ENCODE measurements around the gene GLMN. TPM values are rescaled to one million over a fixed set of nuclear protein-coding genes. Genes with fewer than 3 reads are reported as not detected.
A peak's percentile ranks its signal among the peaks of the same experiment; 100 is the strongest.
"Not testable (repeated sequence)": the region's sequence is repeated elsewhere in the genome, so short reads cannot be mapped to it uniquely, and the experiment has no call there.

The GLMN gene
- total RNA-seq, 3 donors from 2014 or later = 20.1 to 23.9 (median 23.3) TPM

GRCh38 chr1:92273039-92273438 lies 25.7 kb downstream of the GLMN start:
- DNase-seq = no peak
- Mint-ChIP-seq H3K9me3 (no peaks in the 10 kb centered on the region), H3K27me3 (ENCODE audit: low read depth) (no peaks in the 10 kb centered on the region), H3K4me1 (ENCODE audit: low read depth) (peaks cover 1% of the 10 kb centered on the region), H3K36me3 (ENCODE audit: insufficient read depth) (peaks cover 50% of the 10 kb centered on the region), H3K4me3 (no peak overlapping the region)
- ATAC-seq = no peak

- Mint-ChIP-seq H3K36me3 (ENCODE audit: insufficient read depth) (peaks cover 49% of the 10 kb centered on the region), H3K4me3 (no peak overlapping the region), H3K9me3 (peaks cover 3% of the 10 kb centered on the region)
These were observed 36.3 kb downstream of the GLMN start for GRCh38 chr1:92262516-92262915.

GRCh38 chr1:92259350-92259749 lies 39.4 kb downstream of the GLMN start:
- peaks cover 15% of the 10 kb centered on the region for H3K9me3 Mint-ChIP-seq
- no peak overlapping the region for H3K4me3 Mint-ChIP-seq
- no peaks in the 10 kb centered on the region for H3K4me1 Mint-ChIP-seq (ENCODE audit: low read depth)
- H3K27me3 Mint-ChIP-seq (ENCODE audit: low read depth) = no peaks in the 10 kb centered on the region
- ATAC-seq = no peak
- H3K36me3 Mint-ChIP-seq (ENCODE audit: insufficient read depth) = peaks cover 67% of the 10 kb centered on the region
- no peak for DNase-seq

More at GRCh38 chr1:92262516-92262915, 36.3 kb downstream of the GLMN start:
- Mint-ChIP-seq H3K4me1 (ENCODE audit: low read depth) (no peaks in the 10 kb centered on the region), H3K27me3 (ENCODE audit: low read depth) (no peaks in the 10 kb centered on the region)
- DNase-seq (no peak), ATAC-seq (no peak)

GRCh38 chr1:92254714-92255113 lies 44.1 kb downstream of the GLMN start:
- peaks cover 65% of the 10 kb centered on the region for H3K36me3 Mint-ChIP-seq (ENCODE audit: insufficient read depth)
- H3K9me3 Mint-ChIP-seq = peaks cover 21% of the 10 kb centered on the region
- not testable (repeated sequence) for ATAC-seq; DNase-seq; H3K27me3 Mint-ChIP-seq (ENCODE audit: low read depth); H3K4me3 Mint-ChIP-seq; H3K4me1 Mint-ChIP-seq (ENCODE audit: low read depth)

DNA sequence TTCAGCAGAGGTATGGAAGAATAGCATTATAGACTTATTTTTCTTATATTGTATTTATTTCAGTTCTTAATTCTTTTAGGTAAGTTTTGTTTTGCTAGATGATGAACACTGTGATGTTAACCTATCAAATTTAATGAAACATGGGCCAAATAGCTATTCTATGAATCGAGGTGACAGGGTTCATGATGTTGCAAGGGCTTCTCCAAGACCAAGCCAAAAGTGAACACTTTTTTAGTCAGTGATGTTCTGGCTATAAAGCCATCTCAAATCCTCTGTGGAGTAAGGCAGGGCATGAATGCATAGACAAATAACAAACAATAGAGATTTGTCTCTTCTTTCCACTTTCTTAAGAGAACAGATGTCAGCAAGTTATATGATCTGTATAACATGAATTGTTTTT lies 54.4 kb downstream of the GLMN start:
- H3K36me3 Mint-ChIP-seq (ENCODE audit: insufficient read depth) = peaks cover 6% of the 10 kb centered on the region
- no peaks in the 10 kb centered on the region for H3K9me3 Mint-ChIP-seq
- no peaks in the 10 kb centered on the region for H3K4me1 Mint-ChIP-seq (ENCODE audit: low read depth)
- H3K27me3 Mint-ChIP-seq (ENCODE audit: low read depth) = no peaks in the 10 kb centered on the region
- no peak overlapping the region for H3K4me3 Mint-ChIP-seq
- DNase-seq = no peak
- no peak for ATAC-seq

DNA sequence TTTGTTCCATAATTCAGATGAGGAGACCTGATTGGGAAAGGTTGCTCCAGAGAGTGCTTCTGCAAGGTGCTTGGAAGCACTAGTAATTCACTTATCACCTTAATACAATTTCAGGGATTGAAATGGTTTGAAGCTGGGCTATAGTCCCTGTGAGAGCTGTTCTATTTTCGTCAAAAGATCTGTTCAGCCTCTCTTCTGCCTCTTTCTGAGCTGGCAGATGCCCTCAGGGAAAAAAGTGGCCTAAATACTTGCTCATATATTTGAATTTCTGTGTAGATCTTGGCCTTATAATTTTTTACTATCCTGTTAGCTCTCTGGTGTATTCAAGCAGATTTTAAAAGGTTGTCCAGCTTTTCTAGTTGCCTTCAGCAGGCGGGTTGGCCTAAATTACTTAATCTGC lies 58.8 kb downstream of the GLMN start:
- Mint-ChIP-seq H3K4me1 (ENCODE audit: low read depth) (no peaks in the 10 kb centered on the region), H3K4me3 (no peak overlapping the region), H3K27me3 (ENCODE audit: low read depth) (peaks cover 15% of the 10 kb centered on the region), H3K9me3 (no peaks in the 10 kb centered on the region), H3K36me3 (ENCODE audit: insufficient read depth) (no peaks in the 10 kb centered on the region)
- no peak for ATAC-seq
- no peak for DNase-seq

- DNase-seq = no peak
These were observed 68.1 kb downstream of the GLMN start for GRCh38 chr1:92230736-92231135.

GRCh38 chr1:92228401-92228800 lies 70.4 kb downstream of the GLMN start:
- DNase-seq = no peak
- Mint-ChIP-seq H3K27me3 (ENCODE audit: low read depth) (peaks cover 4% of the 10 kb centered on the region), H3K9me3 (no peaks in the 10 kb centered on the region), H3K4me1 (ENCODE audit: low read depth) (no peaks in the 10 kb centered on the region), H3K4me3 (no peak overlapping the region), H3K36me3 (ENCODE audit: insufficient read depth) (no peaks in the 10 kb centered on the region)
- ATAC-seq = no peak

More at GRCh38 chr1:92230736-92231135, 68.1 kb downstream of the GLMN start:
- Mint-ChIP-seq H3K9me3 (no peaks in the 10 kb centered on the region), H3K4me3 (no peak overlapping the region), H3K4me1 (ENCODE audit: low read depth) (no peaks in the 10 kb centered on the region), H3K27me3 (ENCODE audit: low read depth) (peaks cover 4% of the 10 kb centered on the region), H3K36me3 (ENCODE audit: insufficient read depth) (no peaks in the 10 kb centered on the region)
- no peak for ATAC-seq

DNA sequence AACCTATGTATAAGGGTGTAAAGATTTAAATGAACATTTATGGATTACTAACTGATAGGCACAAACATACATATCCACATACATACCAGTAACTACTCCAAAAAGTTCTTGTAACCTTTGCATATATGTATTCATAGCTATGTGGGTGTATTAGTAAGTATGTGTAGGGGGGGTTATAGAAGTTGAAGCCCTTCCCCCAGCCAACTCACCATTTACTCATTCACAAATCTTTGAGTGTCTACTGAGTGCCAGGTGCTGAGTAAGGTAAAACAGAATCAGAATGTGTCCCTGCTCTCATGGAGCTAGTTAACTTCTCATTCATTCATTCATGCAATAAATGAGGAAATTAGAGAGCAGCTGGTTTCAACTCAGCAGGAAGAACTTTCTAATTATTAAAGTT lies 79.8 kb downstream of the GLMN start:
- H3K36me3 Mint-ChIP-seq (ENCODE audit: insufficient read depth) = no peaks in the 10 kb centered on the region
- H3K4me3 Mint-ChIP-seq = no peak overlapping the region
- no peaks in the 10 kb centered on the region for H3K4me1 Mint-ChIP-seq (ENCODE audit: low read depth)
- ATAC-seq = peak in 1 of 2 donors; percentile 50
- DNase-seq = no peak
- no peaks in the 10 kb centered on the region for H3K9me3 Mint-ChIP-seq
- no peaks in the 10 kb centered on the region for H3K27me3 Mint-ChIP-seq (ENCODE audit: low read depth)

DNA sequence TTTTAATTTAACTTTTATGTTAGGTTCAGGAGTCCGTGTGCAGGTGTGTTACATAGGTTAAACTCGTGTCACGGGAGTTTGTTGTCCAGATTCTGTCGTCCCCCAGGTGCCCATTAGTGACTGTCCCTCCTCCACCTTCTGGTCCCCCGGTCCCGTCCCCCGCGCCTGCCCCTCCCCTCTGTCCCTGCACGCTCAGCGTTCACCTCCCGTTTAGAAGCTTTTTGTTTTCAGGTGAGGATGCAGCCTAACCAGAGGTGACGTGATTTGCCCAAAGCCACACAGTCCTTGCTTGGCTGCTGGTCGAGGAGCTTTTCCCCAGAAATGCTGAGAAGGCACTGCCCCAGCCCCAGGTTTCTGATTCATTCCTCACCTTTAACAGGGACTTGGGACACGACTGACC lies 80.2 kb downstream of the GLMN start:
- Mint-ChIP-seq H3K9me3 (no peaks in the 10 kb centered on the region), H3K27me3 (ENCODE audit: low read depth) (no peaks in the 10 kb centered on the region), H3K36me3 (ENCODE audit: insufficient read depth) (no peaks in the 10 kb centered on the region), H3K4me1 (ENCODE audit: low read depth) (no peaks in the 10 kb centered on the region), H3K4me3 (no peak overlapping the region)
- ATAC-seq (no peak), DNase-seq (no peak)

GRCh38 chr1:92217721-92218120 lies 81.1 kb downstream of the GLMN start, which contains the start of gene C1orf146:
C1orf146 (plus strand) TSS chr1:92217915; CDS start chr1:92231421, 13,506 bp downstream.
- DNase-seq = no peak
- Mint-ChIP-seq H3K9me3 (no peaks in the 10 kb centered on the region), H3K27me3 (ENCODE audit: low read depth) (no peaks in the 10 kb centered on the region), H3K4me3 (no peak within 1 kb of the TSS), H3K4me1 (ENCODE audit: low read depth) (no peaks in the 10 kb centered on the region), H3K36me3 (ENCODE audit: insufficient read depth) (no peaks in the 10 kb centered on the region)
- no peak for ATAC-seq

GRCh38 chr1:92211166-92211565 lies 87.6 kb downstream of the GLMN start:
- H3K4me3 Mint-ChIP-seq = no peak overlapping the region
- ATAC-seq (no peak), DNase-seq (no peak)
- no peaks in the 10 kb centered on the region for H3K36me3 Mint-ChIP-seq (ENCODE audit: insufficient read depth)
- no peaks in the 10 kb centered on the region for H3K9me3 Mint-ChIP-seq
- H3K27me3 Mint-ChIP-seq (ENCODE audit: low read depth) = no peaks in the 10 kb centered on the region
- peaks cover 14% of the 10 kb centered on the region for H3K4me1 Mint-ChIP-seq (ENCODE audit: low read depth)

DNA sequence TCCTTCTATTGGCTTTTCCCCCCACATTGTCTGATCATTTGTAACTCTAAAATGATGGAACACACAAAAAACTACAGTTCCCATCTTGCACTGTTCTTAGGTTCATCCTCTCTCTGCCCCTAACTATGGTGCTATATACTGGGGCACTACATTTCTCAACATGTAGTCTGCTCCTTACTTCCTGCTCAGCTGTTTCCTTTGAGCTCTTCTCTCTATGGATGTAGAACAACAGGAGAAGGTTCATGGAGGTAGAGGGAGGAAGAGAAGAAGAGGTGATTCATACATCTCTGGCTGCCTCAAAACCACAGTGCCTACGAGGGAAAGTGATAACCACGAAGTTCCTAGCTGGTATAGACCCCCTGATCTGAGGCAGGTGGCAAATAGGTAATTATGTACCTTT lies 88.1 kb downstream of the GLMN start:
- ATAC-seq = peak; percentile 34 to 35
- no peaks in the 10 kb centered on the region for H3K36me3 Mint-ChIP-seq (ENCODE audit: insufficient read depth)
- peaks cover 14% of the 10 kb centered on the region for H3K4me1 Mint-ChIP-seq (ENCODE audit: low read depth)
- no peak overlapping the region for H3K4me3 Mint-ChIP-seq
- no peaks in the 10 kb centered on the region for H3K27me3 Mint-ChIP-seq (ENCODE audit: low read depth)
- no peak for DNase-seq
- peaks cover 3% of the 10 kb centered on the region for H3K9me3 Mint-ChIP-seq

DNA sequence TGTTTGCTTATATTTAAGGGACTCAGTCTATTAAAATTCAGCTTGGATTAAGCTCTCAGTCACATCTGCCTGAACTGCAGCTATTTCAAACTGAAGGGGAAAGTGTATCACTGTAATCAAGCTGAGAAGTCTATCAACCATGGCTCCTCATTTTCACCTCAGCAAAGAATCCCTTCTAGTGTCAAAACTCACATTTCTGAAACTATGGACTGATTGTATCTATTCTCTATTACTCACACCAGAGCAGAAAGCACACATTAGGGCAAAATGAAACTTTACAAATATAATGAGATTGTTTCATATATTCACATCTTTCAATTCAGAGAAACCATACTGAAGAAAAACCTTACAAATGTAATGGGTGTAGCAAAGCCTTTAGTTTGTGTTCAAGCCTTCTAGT lies 95.7 kb downstream of the GLMN start:
- Mint-ChIP-seq H3K27me3 (ENCODE audit: low read depth) (no peaks in the 10 kb centered on the region), H3K9me3 (peaks cover 14% of the 10 kb centered on the region), H3K4me1 (ENCODE audit: low read depth) (peaks cover 17% of the 10 kb centered on the region), H3K4me3 (no peak overlapping the region), H3K36me3 (ENCODE audit: insufficient read depth) (no peaks in the 10 kb centered on the region)
- ATAC-seq (peak; percentile 38 to 65), DNase-seq (no peak)

DNA sequence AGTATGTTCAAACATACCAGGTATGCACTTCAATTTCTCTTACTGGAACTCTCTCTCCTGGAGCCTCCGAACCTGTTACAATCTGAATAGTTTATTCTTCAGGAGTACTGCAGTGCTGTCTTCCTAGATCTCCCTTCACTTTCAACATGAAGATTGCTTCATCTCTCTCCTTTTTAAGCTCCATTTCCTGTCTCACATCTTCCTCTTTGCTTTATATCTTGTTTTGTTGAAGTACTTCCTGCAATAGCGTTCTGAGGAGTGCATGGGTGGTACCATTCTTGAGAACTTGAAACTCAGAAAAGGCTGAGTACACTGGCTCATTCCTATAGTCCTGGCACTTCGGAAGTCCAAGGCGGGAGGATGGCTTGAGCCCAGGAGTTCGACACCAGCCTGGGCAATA lies 96.8 kb downstream of the GLMN start:
- ATAC-seq (peak in 1 of 2 donors; percentile 23), DNase-seq (no peak)
- H3K9me3 Mint-ChIP-seq = peaks cover 14% of the 10 kb centered on the region
- H3K36me3 Mint-ChIP-seq (ENCODE audit: insufficient read depth) = no peaks in the 10 kb centered on the region
- no peak overlapping the region for H3K4me3 Mint-ChIP-seq
- H3K27me3 Mint-ChIP-seq (ENCODE audit: low read depth) = no peaks in the 10 kb centered on the region
- peaks cover 17% of the 10 kb centered on the region for H3K4me1 Mint-ChIP-seq (ENCODE audit: low read depth)

Data from activated T-cell treated with anti-CD3 and anti-CD28 coated beads, Interleukin-2, amount 50 U/mL, for 4 hours (primary cell).